Stimulated activated CD4-positive, alpha-beta T cell treated with anti-CD3 and anti-CD28 coated beads, Interleukin-2, amount 100 ng/mL, for 4 hours (primary cell): Measurements from ENCODE around the gene NDUFAF2.
"Not testable (repeated sequence)": the region's sequence is repeated elsewhere in the genome, so short reads cannot be mapped to it uniquely, and the experiment has no call there.

Experiments used
- DNase-seq: peaks from one replicate; pipeline ENCODE4 v3.0.0-alpha.2; 2020; ENCODE audit warnings: low read depth

Gene NDUFAF2

GRCh38 chr5:61178702-61179101 lies 233.7 kb downstream of the NDUFAF2 start:
- no peak for DNase-seq

DNA sequence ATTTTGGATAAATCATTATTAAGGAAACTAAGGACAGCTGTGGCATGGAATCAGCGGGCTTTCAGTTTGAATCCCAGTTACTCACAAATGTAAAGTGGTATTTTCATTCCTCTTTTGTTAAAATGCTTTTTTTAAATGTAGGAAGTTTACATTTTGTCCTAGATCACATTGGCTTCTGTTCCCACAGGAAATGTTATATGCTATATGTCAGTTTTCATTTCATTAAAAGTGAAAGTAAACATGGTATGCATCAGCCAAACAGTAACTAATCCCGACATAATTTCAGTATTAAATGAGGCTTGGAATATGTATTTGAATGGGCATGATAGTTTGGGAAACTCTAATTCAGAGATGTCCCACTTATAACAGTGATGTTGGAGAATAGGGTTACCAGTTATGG lies 235.9 kb downstream of the NDUFAF2 start:
- no peak for DNase-seq

DNA sequence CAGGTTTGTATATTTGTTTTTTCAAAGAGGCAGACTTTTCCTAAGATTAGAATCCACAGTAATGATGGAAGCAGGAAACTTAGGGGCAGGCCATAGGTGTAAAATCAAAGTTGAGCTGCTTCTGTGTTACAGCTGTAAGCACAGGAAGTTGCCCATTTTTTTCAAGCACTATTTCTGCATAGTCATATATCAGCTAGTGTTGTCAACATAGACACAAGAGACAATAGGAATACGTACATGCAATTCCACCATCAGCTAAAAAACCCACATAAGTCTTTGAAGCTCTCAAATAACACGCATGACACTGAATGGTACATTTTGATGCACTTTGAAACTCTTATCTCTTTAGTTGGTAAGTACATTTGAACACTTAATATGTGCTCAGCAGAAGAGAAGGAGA lies 237.4 kb downstream of the NDUFAF2 start:
- DNase-seq = no peak

DNA sequence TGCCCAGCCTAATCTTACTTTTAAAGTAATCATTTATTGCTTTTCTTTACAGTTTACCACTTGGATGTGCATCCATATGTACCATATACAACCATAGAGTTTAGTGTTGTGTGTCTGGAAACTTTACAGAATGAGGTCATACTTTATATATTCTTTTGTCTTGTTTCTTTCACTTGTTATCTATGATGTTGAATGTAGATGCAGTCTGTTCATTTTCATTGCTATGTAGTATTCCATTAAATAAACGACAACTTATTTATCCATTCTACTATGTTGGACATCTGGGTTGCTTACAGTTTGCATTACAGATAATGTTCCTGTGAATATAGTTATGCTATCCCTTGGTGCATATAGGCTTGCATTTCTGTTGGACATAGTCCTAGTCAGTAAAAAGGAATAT lies 238.5 kb downstream of the NDUFAF2 start:
- DNase-seq = no peak

- DNase-seq = no peak
Observed at GRCh38 chr5:61184708-61185107, 239.7 kb downstream of the NDUFAF2 start.

DNA sequence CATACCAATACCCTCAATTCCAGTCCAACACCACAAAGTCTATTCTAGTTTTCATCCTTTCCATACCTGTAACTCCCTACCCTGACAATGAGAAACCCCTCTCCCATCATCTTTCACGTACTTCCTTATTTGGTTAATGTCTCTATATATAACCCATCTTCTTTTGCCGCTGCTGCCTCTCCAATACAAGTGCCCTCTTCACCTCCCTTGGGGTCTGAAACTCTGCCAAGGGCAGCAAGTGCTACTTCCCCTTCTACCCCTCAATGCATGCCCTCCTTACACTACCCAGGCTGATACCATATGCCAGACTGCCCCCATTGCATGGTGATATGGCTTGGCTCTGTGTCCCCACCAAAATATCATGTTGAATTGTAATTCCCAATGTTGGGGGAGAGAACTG lies 241.6 kb downstream of the NDUFAF2 start:
- DNase-seq = no peak

DNA sequence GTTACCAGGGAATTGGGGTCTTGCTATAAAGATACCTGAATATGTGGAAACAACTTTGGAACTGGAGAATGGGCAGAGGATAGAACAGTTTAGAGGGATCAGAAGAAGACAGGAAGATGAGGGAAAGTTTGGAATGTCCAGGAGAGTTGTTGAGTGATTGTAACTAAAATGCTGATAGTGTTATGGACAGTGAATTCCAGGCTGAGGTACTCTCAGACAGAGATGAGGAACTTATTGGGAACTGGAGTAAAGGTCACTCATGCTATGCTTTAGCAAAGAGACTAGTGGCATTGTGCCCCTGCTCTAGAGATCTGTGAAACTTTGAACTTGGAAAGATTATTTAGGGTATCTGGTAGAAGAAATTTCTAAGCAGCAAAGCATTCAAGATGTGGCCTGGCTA lies 242.3 kb downstream of the NDUFAF2 start:
- DNase-seq = not testable (repeated sequence)

GRCh38 chr5:61187826-61188225 lies 242.8 kb downstream of the NDUFAF2 start:
- DNase-seq = not testable (repeated sequence)

- DNase-seq = no peak
Observed at GRCh38 chr5:61198606-61199005, 253.6 kb downstream of the NDUFAF2 start.

DNA sequence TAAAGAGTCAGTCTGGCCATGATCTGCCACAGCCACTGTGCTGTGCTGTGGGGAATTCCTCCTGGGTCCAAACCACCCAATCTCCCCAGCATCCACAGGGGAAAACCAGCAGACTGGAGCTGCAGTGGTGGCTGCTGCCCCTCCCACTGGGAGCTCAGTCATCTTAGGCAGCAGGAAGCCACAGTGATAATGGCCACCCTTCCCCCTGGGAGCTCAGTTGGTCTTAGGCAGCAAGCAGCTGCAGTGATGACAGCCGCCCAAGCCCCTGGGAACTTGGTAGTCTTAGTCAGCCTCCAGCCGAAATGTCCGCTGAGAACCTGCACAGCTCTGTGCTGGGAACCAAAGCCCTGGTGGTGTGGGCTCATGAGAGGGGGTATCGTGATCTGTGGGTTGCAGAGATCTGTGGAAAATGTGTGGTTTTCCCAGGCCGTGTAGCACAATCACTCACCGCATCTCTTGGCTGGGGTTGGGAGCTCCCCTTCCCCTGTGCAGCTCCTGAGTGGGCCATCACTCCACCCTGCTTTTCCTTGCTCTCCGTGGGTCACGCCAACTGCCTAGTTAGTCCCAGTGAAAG lies 255.7 kb downstream of the NDUFAF2 start:
- DNase-seq = no peak

GRCh38 chr5:61202213-61202612 lies 257.2 kb downstream of the NDUFAF2 start:
- no peak for DNase-seq
